Bone marrow (tissue), 2 donors: ENCODE measurements around the gene MCU.
"Not testable (repeated sequence)": the region's sequence is repeated elsewhere in the genome, so short reads cannot be mapped to it uniquely, and the experiment has no call there.

ENCODE experiments used
- DNase-seq, 2 donors: peaks; one replicate each; lab custom pipeline; 2025; lab: John Stamatoyannopoulos, UW

The MCU gene

GRCh38 chr10:72731916-72732419 is 40.0 kb downstream of the MCU start:
- no peak for DNase-seq

- DNase-seq = no peak
These were observed 40.6 kb downstream of the MCU start for GRCh38 chr10:72732521-72732920.

GRCh38 chr10:72733989-72734388 is 42.0 kb downstream of the MCU start:
- no peak for DNase-seq

- no peak for DNase-seq
These were observed 43.5 kb downstream of the MCU start for GRCh38 chr10:72735288-72735936.

- DNase-seq = no peak
These were observed 44.4 kb downstream of the MCU start for GRCh38 chr10:72736176-72736827.

- no peak for DNase-seq
These were observed 44.9 kb downstream of the MCU start for GRCh38 chr10:72736828-72737220.

GRCh38 chr10:72737357-72737756 is 45.4 kb downstream of the MCU start:
- DNase-seq = not testable (repeated sequence)

- no peak for DNase-seq
These were observed 46.5 kb downstream of the MCU start for GRCh38 chr10:72738486-72738885.

GRCh38 chr10:72740528-72740927 is 48.6 kb downstream of the MCU start:
- DNase-seq = no peak

- no peak for DNase-seq
These were observed 50.1 kb downstream of the MCU start for GRCh38 chr10:72742092-72742491.

- DNase-seq = no peak
These were observed 50.9 kb downstream of the MCU start for GRCh38 chr10:72742797-72743196.

- no peak for DNase-seq
These were observed 52.6 kb downstream of the MCU start for GRCh38 chr10:72744566-72744965.

- DNase-seq = no peak
These were observed 54.8 kb downstream of the MCU start for GRCh38 chr10:72746426-72747363.

GRCh38 chr10:72747521-72747920 is 55.6 kb downstream of the MCU start:
- no peak for DNase-seq

GRCh38 chr10:72753760-72754231 is 61.9 kb downstream of the MCU start:
- no peak for DNase-seq

- DNase-seq = no peak
These were observed 62.5 kb downstream of the MCU start for GRCh38 chr10:72754275-72755032.

- DNase-seq = no peak
These were observed 64.9 kb downstream of the MCU start for GRCh38 chr10:72756674-72757385.

- DNase-seq = no peak
These were observed 65.8 kb downstream of the MCU start for GRCh38 chr10:72757732-72758131.

- DNase-seq = not testable (repeated sequence)
These were observed 67.0 kb downstream of the MCU start for GRCh38 chr10:72758930-72759329.

- no peak for DNase-seq
These were observed 67.6 kb downstream of the MCU start for GRCh38 chr10:72759584-72759983.

- DNase-seq = no peak
These were observed 69.6 kb downstream of the MCU start for GRCh38 chr10:72761498-72761897.
